ENCODE measurements around the gene UBAC1.
A peak's percentile ranks its signal among the peaks of the same experiment; 100 is the strongest.
"Not testable (repeated sequence)": the region's sequence is repeated elsewhere in the genome, so short reads cannot be mapped to it uniquely, and the experiment has no call there.

UBAC1 gene

GRCh38 chr9:135920256-135920930, 40.8 kb downstream of the UBAC1 start:
- no peak for DNase-seq (ENCODE audit: low read depth)

- DNase-seq (ENCODE audit: low read depth), result no peak
These were observed 41.8 kb downstream of the UBAC1 start for GRCh38 chr9:135919318-135919890.

GRCh38 chr9:135916227-135916626, 44.9 kb downstream of the UBAC1 start:
- DNase-seq (ENCODE audit: low read depth), result not testable (repeated sequence)

- no peak for DNase-seq (ENCODE audit: low read depth)
These were observed 46.3 kb downstream of the UBAC1 start for GRCh38 chr9:135914921-135915320.

- not testable (repeated sequence) for DNase-seq (ENCODE audit: low read depth)
These were observed 49.9 kb downstream of the UBAC1 start for GRCh38 chr9:135911233-135911632.

- no peak for DNase-seq (ENCODE audit: low read depth)
These were observed 50.4 kb downstream of the UBAC1 start for GRCh38 chr9:135910757-135911156.

GRCh38 chr9:135910216-135910615, 51.0 kb downstream of the UBAC1 start:
- DNase-seq (ENCODE audit: low read depth), result no peak

- DNase-seq (ENCODE audit: low read depth), result no peak
These were observed 51.8 kb downstream of the UBAC1 start for GRCh38 chr9:135909371-135909770.

GRCh38 chr9:135908754-135909204, 52.4 kb downstream of the UBAC1 start:
- no peak for DNase-seq (ENCODE audit: low read depth)

GRCh38 chr9:135908093-135908753, 53.0 kb downstream of the UBAC1 start:
- no peak for DNase-seq (ENCODE audit: low read depth)

GRCh38 chr9:135907431-135908092, 53.6 kb downstream of the UBAC1 start, which contains the start of gene CAMSAP1:
Gene CAMSAP1 (minus strand): TSS chr9:135907546. CDS start chr9:135907159, 387 bp downstream.
- DNase-seq (ENCODE audit: low read depth), result peak; percentile 94

- no peak for DNase-seq (ENCODE audit: low read depth)
These were observed 54.2 kb downstream of the UBAC1 start for GRCh38 chr9:135907006-135907430.

GRCh38 chr9:135906291-135907005, 54.7 kb downstream of the UBAC1 start:
- no peak for DNase-seq (ENCODE audit: low read depth)

GRCh38 chr9:135905380-135906258, 55.6 kb downstream of the UBAC1 start:
- DNase-seq (ENCODE audit: low read depth), result peak; percentile 61

GRCh38 chr9:135903786-135904520, 57.2 kb downstream of the UBAC1 start:
- no peak for DNase-seq (ENCODE audit: low read depth)

GRCh38 chr9:135903358-135903656, 57.9 kb downstream of the UBAC1 start:
- DNase-seq (ENCODE audit: low read depth), result no peak

- no peak for DNase-seq (ENCODE audit: low read depth)
These were observed 58.4 kb downstream of the UBAC1 start for GRCh38 chr9:135902655-135903357.

- no peak for DNase-seq (ENCODE audit: low read depth)
These were observed 59.3 kb downstream of the UBAC1 start for GRCh38 chr9:135901826-135902225.

- no peak for DNase-seq (ENCODE audit: low read depth)
These were observed 60.0 kb downstream of the UBAC1 start for GRCh38 chr9:135901031-135901758.
